NCI-H69 (cell line): ENCODE data around the gene TRIM29.

Source experiments
- DNase-seq: peaks from one replicate; lab custom pipeline; 2025; lab: John Stamatoyannopoulos, UW

TRIM29 gene

GRCh38 chr11:120122924-120123683 is 14.8 kb downstream of the TRIM29 start:
- no peak for DNase-seq

GRCh38 chr11:120121914-120122473 is 15.9 kb downstream of the TRIM29 start:
- peak; percentile 36 for DNase-seq

- peak; percentile 19 for DNase-seq
Measured at GRCh38 chr11:120121336-120121735, 16.6 kb downstream of the TRIM29 start.

GRCh38 chr11:120120805-120121335 is 17.0 kb downstream of the TRIM29 start:
- no peak for DNase-seq

- DNase-seq: peak; percentile 57
Measured at GRCh38 chr11:120119121-120119520, 18.8 kb downstream of the TRIM29 start.

GRCh38 chr11:120117991-120118390 is 19.9 kb downstream of the TRIM29 start:
- peak; percentile 29 for DNase-seq

GRCh38 chr11:120116966-120117365 is 20.9 kb downstream of the TRIM29 start:
- DNase-seq: no peak

- DNase-seq: no peak
Measured at GRCh38 chr11:120115272-120116000, 22.5 kb downstream of the TRIM29 start.

GRCh38 chr11:120112174-120112796 is 25.6 kb downstream of the TRIM29 start:
- DNase-seq: no peak

GRCh38 chr11:120109531-120109930 is 28.4 kb downstream of the TRIM29 start:
- no peak for DNase-seq

- DNase-seq: peak; percentile 47
Measured at GRCh38 chr11:120108785-120109168, 29.1 kb downstream of the TRIM29 start.

- peak; percentile 70 for DNase-seq
Measured at GRCh38 chr11:120108154-120108784, 29.6 kb downstream of the TRIM29 start.

GRCh38 chr11:120107692-120108091 is 30.2 kb downstream of the TRIM29 start:
- DNase-seq: no peak

- no peak for DNase-seq
Measured at GRCh38 chr11:120106354-120107150, 31.4 kb downstream of the TRIM29 start.

- no peak for DNase-seq
Measured at GRCh38 chr11:120105576-120105975, 32.3 kb downstream of the TRIM29 start.

- DNase-seq: no peak
Measured at GRCh38 chr11:120104041-120104565, 33.8 kb downstream of the TRIM29 start.

- DNase-seq: no peak
Measured at GRCh38 chr11:120102864-120103122, 35.1 kb downstream of the TRIM29 start.

- DNase-seq: no peak
Measured at GRCh38 chr11:120102050-120102863, 35.7 kb downstream of the TRIM29 start.

GRCh38 chr11:120098503-120099020 is 39.4 kb downstream of the TRIM29 start:
- DNase-seq: no peak
